A673 (cell line): ENCODE measurements around the gene CFLAR. TPM values are rescaled to one million over a fixed set of nuclear protein-coding genes. Genes with fewer than 3 reads are reported as not detected.
A peak's percentile ranks its signal among the peaks of the same experiment; 100 is the strongest.

Experiments used
- Bru-seq: library from RNA; stranded (reverse); fragments of 400-500 nt; gene quantifications from one replicate; lab custom pipeline; 2021; lab: Mats Ljungman, UMichigan
- BruChase-seq, 2 experiments: library from RNA; stranded (reverse); fragments of 400-500 nt; gene quantifications; one replicate each; lab custom pipeline; 2021; lab: Mats Ljungman, UMichigan
- BruUV-seq: library from RNA; stranded (reverse); fragments of 400-500 nt; replicated peaks from 2 replicates; lab custom pipeline; 2021; lab: Mats Ljungman, UMichigan
- CTCF ChIA-PET: fragments of 300-600 bp; sonication (Branson Sonifier 250); formaldehyde crosslinking; loops from one replicate; lab custom pipeline; 2022; ENCODE audit warnings: antibody characterized with exemption; lab: Charles Lee
- POLR2A ChIA-PET: fragments of 300-600 bp; sonication (Branson Sonifier 250); formaldehyde crosslinking; loops from one replicate; lab custom pipeline; 2022; ENCODE audit warnings: antibody characterized with exemption; ENCODE audit not compliant: low non-redundant PET; lab: Charles Lee
- DNase-seq: peaks from one replicate; pipeline ENCODE4 v3.0.0-alpha.2; 2015; ENCODE audit warnings: low spot score
- H3K27ac ChIP-seq: fragments of 200-600 bp; sonication (generic); 2 replicates; pipeline ENCODE4 v1.5.1; 2016; ENCODE audit warnings: mixed run types, low read depth, mild to moderate bottlenecking, mixed read lengths, antibody characterized with exemption, low read length; ENCODE audit not compliant: poor library complexity, severe bottlenecking
- H3K27me3 ChIP-seq: fragments of 200-600 bp; sonication (generic); replicated peaks from 2 replicates; pipeline ENCODE4 v1.6.1; 2017; ENCODE audit warnings: mixed run types, low read depth, mild to moderate bottlenecking, mixed read lengths, antibody characterized with exemption, low read length; ENCODE audit not compliant: insufficient read depth, poor library complexity
- H3K36me3 ChIP-seq: fragments of 200-600 bp; sonication (generic); 2 replicates; pipeline ENCODE4 v1.6.1; 2016; ENCODE audit warnings: mixed run types, mild to moderate bottlenecking, mixed read lengths, antibody characterized with exemption, low read length; ENCODE audit not compliant: insufficient read depth, poor library complexity, severe bottlenecking
- H3K4me1 ChIP-seq: fragments of 200-600 bp; sonication (generic); 2 replicates; pipeline ENCODE4 v1.6.1; 2017; ENCODE audit warnings: mixed run types, mild to moderate bottlenecking, mixed read lengths, antibody characterized with exemption, low read length; ENCODE audit not compliant: insufficient read depth, poor library complexity, severe bottlenecking
- H3K4me3 ChIP-seq: fragments of 200-600 bp; sonication (generic); 2 replicates; pipeline ENCODE4 v1.5.1; 2016; ENCODE audit warnings: low read depth, mixed run types, mild to moderate bottlenecking, mixed read lengths, low read length; ENCODE audit not compliant: poor library complexity, severe bottlenecking
- H3K9me3 ChIP-seq: fragments of 200-600 bp; sonication (generic); 2 replicates; pipeline ENCODE4 v1.6.1; 2016; ENCODE audit warnings: mixed run types, low read depth, mild to moderate bottlenecking, mixed read lengths, antibody characterized with exemption, low read length; ENCODE audit not compliant: poor library complexity, severe bottlenecking
- EZH2 ChIP-seq: fragments of 200-600 bp; sonication (generic); IDR thresholded peaks from 2 replicates; pipeline ENCODE4 v1.6.1; 2017; ENCODE audit warnings: borderline replicate concordance, low read depth, mild to moderate bottlenecking, mixed read lengths, antibody characterized with exemption, low read length; ENCODE audit not compliant: poor library complexity, severe bottlenecking
- intact Hi-C: fragments of 100-400 bp; cut with micrococcal nuclease; formaldehyde crosslinking; loops from one replicate; pipeline ENCODE4 v1.10.0; 2022; ENCODE audit not compliant: unreplicated experiment
- long read RNA-seq: library from polyadenylated mRNA; stranded (forward); transcript quantifications from one replicate; pipeline ENCODE4 v2.0.0, GENCODE V29; 2022
- total RNA-seq: library from RNA; stranded (reverse); gene quantifications from 2 replicates; pipeline ENCODE4 v1.2.3, GENCODE V29; 2021
- TF ChIP-seq, protein P1 (sequence below): fragments of 300-800, 200-600 bp; sonication (generic); conservative IDR thresholded peaks from 2 replicates; pipeline ENCODE4 v1.5.1; 2017; ENCODE audit warnings: low read depth, mild to moderate bottlenecking, antibody characterized with exemption, low read length, moderate library complexity, mixed read lengths

Gene CFLAR
- total RNA-seq: 55.1 and 57.5 TPM in 2 replicates
- Bru-seq, nascent RNA: percentile 84 among the genes with signal in this experiment
- BruChase-seq, experiment 1, labeled RNA remaining after a 2-hour chase: percentile 87 among the genes with signal in this experiment
- percentile 91 among the genes with signal in this experiment for BruChase-seq, experiment 2, labeled RNA remaining after a 6-hour chase
- long read RNA-seq, full-length matches to known transcripts: 42 of 62 reads
- long read RNA-seq, partial matches to known transcripts: 5 of 62 reads
- long read RNA-seq, other reads (novel, unspliced or antisense): 15 of 62 reads

DNA sequence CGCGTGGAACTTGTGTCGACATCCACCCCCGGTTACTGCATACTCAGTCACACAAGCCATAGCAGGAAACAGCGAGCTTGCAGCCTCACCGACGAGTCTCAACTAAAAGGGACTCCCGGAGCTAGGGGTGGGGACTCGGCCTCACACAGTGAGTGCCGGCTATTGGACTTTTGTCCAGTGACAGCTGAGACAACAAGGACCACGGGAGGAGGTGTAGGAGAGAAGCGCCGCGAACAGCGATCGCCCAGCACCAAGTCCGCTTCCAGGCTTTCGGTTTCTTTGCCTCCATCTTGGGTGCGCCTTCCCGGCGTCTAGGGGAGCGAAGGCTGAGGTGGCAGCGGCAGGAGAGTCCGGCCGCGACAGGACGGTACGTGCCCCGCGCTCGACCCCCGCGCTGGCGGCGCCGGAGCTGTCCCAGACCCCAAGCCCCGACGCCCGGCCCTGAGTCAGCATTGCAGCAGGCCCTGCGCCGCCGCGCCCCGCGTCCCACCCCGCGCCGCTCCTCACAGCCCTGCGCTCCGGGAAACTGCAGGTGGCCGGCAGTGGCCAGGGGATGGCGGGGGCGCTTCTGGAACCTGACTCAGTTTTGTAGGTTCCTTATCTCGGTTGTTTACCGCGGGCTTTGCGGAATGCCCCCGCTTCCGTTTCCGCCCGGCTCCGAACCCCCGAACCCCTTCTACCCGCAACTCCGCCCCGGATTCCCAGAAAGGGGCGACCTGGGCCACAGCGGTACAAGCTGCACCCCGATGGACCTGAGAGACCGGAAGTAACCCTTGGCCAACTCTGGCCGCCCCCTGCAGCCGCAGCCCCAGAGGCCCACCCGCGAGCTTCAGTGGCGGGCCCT lies at the start of gene CFLAR:
TSS of gene CFLAR (plus strand) at position 50 of the 844 bp plus-strand sequence. CDS start 13,702 bp downstream, outside the sequence.
- CTCF ChIA-PET: no interaction called here
- peak within 1 kb of the TSS; percentile 98 for H3K27ac ChIP-seq
- no TSS peak for BruUV-seq

DNA sequence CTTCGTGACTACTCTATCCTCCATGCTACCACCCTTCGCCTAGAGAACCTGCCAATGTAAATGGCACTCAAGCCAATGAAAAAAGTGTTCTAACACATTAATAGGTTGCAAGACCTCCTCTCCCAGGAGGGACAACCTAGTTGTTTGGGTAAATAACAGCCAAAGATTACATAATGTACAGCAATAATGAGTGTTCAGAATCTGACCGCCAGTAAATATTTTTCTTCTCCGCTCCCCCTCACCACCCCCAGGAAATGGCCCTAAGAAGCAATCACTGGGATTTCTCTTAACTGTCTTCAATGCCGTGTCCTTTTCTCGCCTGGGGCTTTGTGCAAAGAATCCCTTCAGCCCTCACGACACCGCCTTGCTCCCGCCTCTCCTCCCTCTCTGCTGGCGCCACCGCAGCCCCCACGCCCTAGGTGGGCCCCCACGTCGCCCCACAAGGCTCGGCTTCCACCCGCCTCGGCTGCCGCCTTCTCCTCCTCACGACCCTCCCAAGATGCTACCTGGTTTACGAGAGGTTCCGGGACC lies 45.0 kb upstream of the CFLAR start:
- no peaks in the 10 kb centered on the region for H3K27me3 ChIP-seq
- CTCF ChIA-PET: interaction anchor here (2.8 kb wide), 1 partner anchor 87 kb away, joined by 15 read pairs; no protein-coding TSS in a partner anchor
- H3K9me3 ChIP-seq: no peaks in the 10 kb centered on the region
- peak overlapping the region; percentile 90 for H3K27ac ChIP-seq
- intact Hi-C loops: loop anchor here (2.0 to 5.0 kb wide), 2 partner anchors 46 to 88 kb away; partner anchors contain the start of gene CFLAR
- no peaks in the 10 kb centered on the region for H3K36me3 ChIP-seq
- TSS peak; percentile 38 for BruUV-seq
- POLR2A ChIA-PET: no interaction called here
- TF ChIP-seq, protein P1, sequence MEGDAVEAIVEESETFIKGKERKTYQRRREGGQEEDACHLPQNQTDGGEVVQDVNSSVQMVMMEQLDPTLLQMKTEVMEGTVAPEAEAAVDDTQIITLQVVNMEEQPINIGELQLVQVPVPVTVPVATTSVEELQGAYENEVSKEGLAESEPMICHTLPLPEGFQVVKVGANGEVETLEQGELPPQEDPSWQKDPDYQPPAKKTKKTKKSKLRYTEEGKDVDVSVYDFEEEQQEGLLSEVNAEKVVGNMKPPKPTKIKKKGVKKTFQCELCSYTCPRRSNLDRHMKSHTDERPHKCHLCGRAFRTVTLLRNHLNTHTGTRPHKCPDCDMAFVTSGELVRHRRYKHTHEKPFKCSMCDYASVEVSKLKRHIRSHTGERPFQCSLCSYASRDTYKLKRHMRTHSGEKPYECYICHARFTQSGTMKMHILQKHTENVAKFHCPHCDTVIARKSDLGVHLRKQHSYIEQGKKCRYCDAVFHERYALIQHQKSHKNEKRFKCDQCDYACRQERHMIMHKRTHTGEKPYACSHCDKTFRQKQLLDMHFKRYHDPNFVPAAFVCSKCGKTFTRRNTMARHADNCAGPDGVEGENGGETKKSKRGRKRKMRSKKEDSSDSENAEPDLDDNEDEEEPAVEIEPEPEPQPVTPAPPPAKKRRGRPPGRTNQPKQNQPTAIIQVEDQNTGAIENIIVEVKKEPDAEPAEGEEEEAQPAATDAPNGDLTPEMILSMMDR: no peak
- no peak for TF ChIP-seq EZH2
- DNase-seq: peak; percentile 31
- H3K4me1 ChIP-seq: peaks cover 22% of the 10 kb centered on the region
- H3K4me3 ChIP-seq: peak overlapping the region; percentile 76

More for the DNA sequence above, at the start of gene CFLAR:
- no peaks in the 10 kb centered on the region for H3K36me3 ChIP-seq
- no peaks in the 10 kb centered on the region for H3K27me3 ChIP-seq
- DNase-seq: peak; percentile 73
- peaks cover 19% of the 10 kb centered on the region for H3K4me1 ChIP-seq
- POLR2A ChIA-PET: interaction anchor here (0.6 kb wide), 1 partner anchor 10 kb away, joined by 3 read pairs; no protein-coding TSS in a partner anchor
- H3K9me3 ChIP-seq: no peaks in the 10 kb centered on the region
- H3K4me3 ChIP-seq: peak within 1 kb of the TSS; percentile 76
- intact Hi-C loops: loop anchor here (2.0 to 10.0 kb wide), 3 partner anchors 34 to 302 kb away; partner anchors contain the start of genes BZW1, HYCC2 and NDUFB3
- TF ChIP-seq EZH2: no peak
- TF ChIP-seq, protein P1: no peak

DNA sequence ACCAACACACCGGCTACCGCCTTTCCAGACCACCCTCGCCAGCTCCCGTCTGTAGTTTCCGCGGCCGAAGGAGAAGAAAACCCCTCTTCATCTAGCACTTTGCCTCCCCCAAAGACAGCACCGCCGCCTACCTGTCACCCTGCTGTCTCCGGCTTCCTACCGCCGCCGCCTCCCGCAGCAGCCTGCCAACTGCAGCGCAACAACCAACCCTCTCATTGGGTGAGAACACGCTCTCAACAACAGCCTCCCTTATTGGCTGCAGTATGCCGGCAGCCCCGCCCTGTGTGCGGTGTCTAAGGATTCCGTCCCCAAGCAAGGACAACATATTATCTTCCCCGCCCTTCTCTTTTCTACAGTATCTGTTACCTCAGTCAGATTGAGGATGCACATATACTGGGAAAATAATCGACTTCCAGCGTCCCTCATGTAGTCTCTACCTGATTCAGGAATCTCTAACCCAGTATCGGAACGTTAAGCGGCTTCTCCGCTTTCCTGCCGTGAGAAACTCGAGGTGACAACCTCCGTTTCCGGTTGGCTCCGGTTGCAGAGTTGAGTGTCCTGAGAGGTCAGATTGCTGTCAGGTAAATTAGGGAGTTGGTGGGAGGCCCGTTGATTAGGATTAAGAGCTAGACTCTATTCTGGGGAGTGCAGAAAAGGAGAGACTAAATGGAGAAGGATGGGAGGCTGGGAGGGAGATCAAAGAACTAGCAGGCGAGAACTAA lies 44.3 kb upstream of the CFLAR start, which contains the start of the genes HYCC2 and NDUFB3:
TSS of gene HYCC2 (minus strand) at position 193 of the 722 bp plus-strand sequence. CDS start 47,662 bp downstream, outside the sequence.
TSS of gene NDUFB3 (plus strand) at position 523 of the 722 bp plus-strand sequence. CDS start 6,882 bp downstream, outside the sequence.
- Histone ChIP-seq H3K36me3 (no peaks in the 10 kb centered on the region), H3K4me1 (peaks cover 22% of the 10 kb centered on the region), H3K27ac (peak within 1 kb of the TSS; percentile 90), H3K27me3 (no peaks in the 10 kb centered on the region), H3K9me3 (no peaks in the 10 kb centered on the region), H3K4me3 (peak within 1 kb of the TSS; percentile 76)
- no peak for TF ChIP-seq EZH2
- TF ChIP-seq, protein P1: peak; percentile 34
- POLR2A ChIA-PET: interaction anchor here (0.6 kb wide), 1 partner anchor 20 kb away, joined by 3 read pairs; no protein-coding TSS in a partner anchor
- CTCF ChIA-PET: interaction anchor here (2.8 kb wide), 1 partner anchor 87 kb away, joined by 15 read pairs; no protein-coding TSS in a partner anchor
- BruUV-seq: no TSS peak
- intact Hi-C loops: loop anchor here (2.0 to 5.0 kb wide), 2 partner anchors 46 to 87 kb away; partner anchors contain the start of gene CFLAR
- DNase-seq: peak; percentile 95
